K562 (cell line): ENCODE measurements around the gene SHC1. TPM values are rescaled to one million over a fixed set of nuclear protein-coding genes. Genes with fewer than 3 reads are reported as not detected.

Experiments
- BCOR ChIP-seq: fragments of 450-650 bp; IDR thresholded peaks from 2 replicates; pipeline ENCODE4 v1.6.1; 2016
- BRD9 ChIP-seq: fragments of 450-650 bp; IDR thresholded peaks from 2 replicates; pipeline ENCODE4 v1.6.1; 2018; ENCODE audit warnings: low read depth; ENCODE audit not compliant: partially characterized antibody
- CBFA2T2 ChIP-seq: fragments of 450-650 bp; conservative IDR thresholded peaks from 2 replicates; pipeline ENCODE4 v1.6.1; 2017; ENCODE audit warnings: mild to moderate bottlenecking
- GATAD2A ChIP-seq: fragments of 450-650 bp; IDR thresholded peaks from 2 replicates; pipeline ENCODE4 v1.6.1; 2017
- GTF2F1 ChIP-seq: IDR thresholded peaks from 2 replicates; pipeline ENCODE4 v1.6.1; 2011; ENCODE audit warnings: low read depth, low read length, improper control_type of control experiment
- JUNB ChIP-seq: fragments of 450-650 bp; formaldehyde crosslinking; conservative IDR thresholded peaks from 2 replicates; pipeline ENCODE4 v1.4.0; 2020; ENCODE audit warnings: mild to moderate bottlenecking
- KAT7 ChIP-seq: sonication (generic); formaldehyde crosslinking; IDR thresholded peaks from 2 replicates; pipeline ENCODE4 v1.8.0; 2022; ENCODE audit warnings: missing genetic modification reagents, mild to moderate bottlenecking, borderline replicate concordance
- MIER1 ChIP-seq: fragments of 450-650 bp; IDR thresholded peaks from 2 replicates; pipeline ENCODE4 v1.6.1; 2016; ENCODE audit warnings: antibody characterized with exemption, mild to moderate bottlenecking, low read depth
- RAD51 ChIP-seq: fragments of 450-650 bp; IDR thresholded peaks from 2 replicates; pipeline ENCODE4 v1.7.1; 2016; ENCODE audit warnings: low read depth, mild to moderate bottlenecking, borderline replicate concordance
- RB1 ChIP-seq: fragments of 450-650 bp; IDR thresholded peaks from 2 replicates; pipeline ENCODE4 v1.6.1; 2017; ENCODE audit warnings: low read depth, mild to moderate bottlenecking
- RFX5 ChIP-seq: IDR thresholded peaks from 2 replicates; pipeline ENCODE4 v1.6.1; 2011; ENCODE audit warnings: low read depth, mild to moderate bottlenecking, improper control_type of control experiment, low read length
- RHOXF2B ChIP-seq: fragments of 250-450 bp; sonication (Bioruptor Pico); conservative IDR thresholded peaks from 2 replicates; pipeline ENCODE4 v1.5.1; 2021
- SMARCB1 ChIP-seq: IDR thresholded peaks from 2 replicates; pipeline ENCODE4 v1.6.1; 2011; ENCODE audit warnings: improper control_type of control experiment, low read depth; ENCODE audit not compliant: insufficient read length
- SPI1 ChIP-seq: IDR thresholded peaks from 2 replicates; pipeline ENCODE4 v1.6.1; 2011; ENCODE audit warnings: low read depth, low read length, control low read depth, borderline replicate concordance
- TCF7L2 ChIP-seq: fragments of 150-350 bp; IDR thresholded peaks from 2 replicates; pipeline ENCODE4 v1.6.1; 2016; ENCODE audit warnings: low read depth, mild to moderate bottlenecking, low read length, moderate library complexity
- U2AF2 ChIP-seq: fragments of 200-400 bp; formaldehyde crosslinking; optimal IDR thresholded peaks from 2 replicates; pipeline ENCODE3; 2017; ENCODE audit warnings: low read depth, mild to moderate bottlenecking, low read length
- YBX1 ChIP-seq: fragments of 450-650 bp; IDR thresholded peaks from 2 replicates; pipeline ENCODE4 v1.7.1; 2016; ENCODE audit warnings: mild to moderate bottlenecking
- ZNF586 ChIP-seq: fragments of 450-650 bp; formaldehyde crosslinking; conservative IDR thresholded peaks from 2 replicates; pipeline ENCODE4 v1.4.0; 2020; ENCODE audit warnings: mild to moderate bottlenecking, moderate library complexity
- ZSCAN29 ChIP-seq: fragments of 450-650 bp; IDR thresholded peaks from 2 replicates; pipeline ENCODE4 v1.6.1; 2017
- polyA plus RNA-seq, 8 experiments: library from polyadenylated mRNA; depleted of rRNA in 4 of 8; stranded (reverse) in 5 of 8; unstranded in 3 of 8; fragments of >200 nt; fragmentation: Nextera tagmentation in 2 of 8; fragmentation: Illumina TruSeq in 1 of 8; extraction: Ambion mirVana in 2 of 8; extraction: Trizol in 1 of 8; gene quantifications; 2 replicates each; pipeline versions ENCODE4 v1.2.1 to v1.2.3, GENCODE V29; 2011 to 2014; ENCODE audit warnings: inconsistent platforms in 1 of 8, missing spikeins in 1 of 8
- total RNA-seq, 7 experiments: library from RNA; depleted of rRNA in 6 of 7; stranded (reverse); fragments of >200 nt in 6 of 7; fragmentation: Illumina TruSeq in 2 of 7; extraction: Trizol in 2 of 7; gene quantifications; 2 replicates each; pipeline versions ENCODE4 v1.2.1 to v1.2.3, GENCODE V29; 2011 to 2021; ENCODE audit warnings: low replicate concordance in 1 of 7
- TF ChIP-seq, protein P1 (sequence below), 2 experiments: fragments of 250-450 bp in 1 of 2; fragments of 450-650 bp in 1 of 2; sonication (Bioruptor Pico) in 1 of 2; IDR thresholded peaks; 2 replicates each; pipeline versions ENCODE4 v1.6.1 to v1.8.0; 2016 to 2021; ENCODE audit warnings: mild to moderate bottlenecking in 2 of 2, moderate library complexity in 2 of 2, missing compliant biosample characterization in 1 of 2, missing genetic modification characterization in 1 of 2
- TF ChIP-seq, protein P2 (sequence below): fragments of 250-450 bp; sonication (Bioruptor Pico); IDR thresholded peaks from 2 replicates; pipeline ENCODE4 v1.5.1; 2021; ENCODE audit warnings: mild to moderate bottlenecking
- TF ChIP-seq, protein P3 (sequence below), 2 experiments: fragments of 450-650 bp in 1 of 2; IDR thresholded peaks; 2 replicates each; pipeline ENCODE4 v1.6.1; 2011 to 2017; ENCODE audit warnings: low read depth in 2 of 2, antibody characterized with exemption in 1 of 2, borderline replicate concordance in 1 of 2, low read length in 1 of 2, mild to moderate bottlenecking in 1 of 2, mixed read lengths in 1 of 2; ENCODE audit not compliant: control insufficient read depth in 1 of 2
- TF ChIP-seq, protein P4 (sequence below): sonication (generic); formaldehyde crosslinking; IDR thresholded peaks from 2 replicates; pipeline ENCODE4 v1.8.1; 2022; ENCODE audit warnings: missing genetic modification reagents

The SHC1 gene
- total and polyA plus RNA-seq, 9 of the 15 experiments (the other 6 are each of a cell fraction or from before 2014, with no cell fraction given), result 4.1 to 113 (median 51.9) TPM

DNA sequence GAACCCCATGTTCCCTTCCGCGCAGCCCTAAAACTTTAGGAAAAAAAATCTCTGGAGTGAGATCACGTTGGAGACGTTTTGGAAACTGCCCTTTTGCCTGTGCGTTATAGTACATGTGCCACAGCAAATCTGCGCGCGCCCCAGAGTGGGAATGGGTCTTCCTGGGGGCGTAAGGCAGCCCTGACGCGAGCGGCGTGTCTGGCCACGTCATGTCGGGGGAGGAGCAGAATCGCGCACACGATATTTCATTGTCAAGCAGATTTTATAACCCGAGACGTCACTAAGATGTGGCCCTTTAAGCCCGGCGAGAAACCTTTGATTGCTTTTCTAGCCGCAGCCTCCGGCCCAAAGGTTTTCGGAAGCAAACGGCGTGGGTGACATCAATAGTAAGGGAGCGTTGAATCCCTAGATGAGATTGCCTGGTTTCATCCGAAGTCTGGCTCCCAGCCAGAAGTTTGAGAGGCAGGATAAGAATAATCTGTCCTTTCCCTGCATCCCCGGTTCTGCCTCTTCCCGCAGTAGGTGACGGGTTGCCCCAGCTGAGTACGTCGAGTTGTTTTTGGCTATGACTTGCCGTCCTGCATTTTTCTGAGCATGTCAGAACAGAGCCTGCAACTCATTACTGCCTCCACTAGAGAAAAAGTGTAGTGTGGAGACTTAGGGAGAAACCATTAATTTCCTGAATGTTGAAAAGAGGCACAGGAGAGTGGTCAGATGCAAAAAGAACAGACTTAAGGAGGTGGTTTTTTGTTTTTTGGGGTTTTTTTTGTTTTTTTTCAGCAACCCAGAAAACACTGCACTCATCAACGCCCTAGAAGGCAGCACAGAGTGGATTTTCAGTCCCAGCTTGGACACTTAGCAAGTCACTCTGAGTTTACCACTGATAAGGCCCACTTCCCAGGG, 33.2 kb downstream of the SHC1 start (continued):
- 0 out of 2 replicates have a peak, but pooled peaks have one; percentile 16 for TF ChIP-seq RAD51
- TF ChIP-seq MIER1, result no peak
- TF ChIP-seq TCF7L2, result peak; percentile 92
- peak; percentile 35 for TF ChIP-seq CBFA2T2
- TF ChIP-seq, protein P1, sequence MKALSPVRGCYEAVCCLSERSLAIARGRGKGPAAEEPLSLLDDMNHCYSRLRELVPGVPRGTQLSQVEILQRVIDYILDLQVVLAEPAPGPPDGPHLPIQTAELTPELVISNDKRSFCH (CRISPR knock-in tag; IDR thresholded peaks at IDR 0.05), result no peak
- TF ChIP-seq, protein P1 (tag; IDR thresholded peaks at IDR 0.05), result no peak
- TF ChIP-seq, protein P2, sequence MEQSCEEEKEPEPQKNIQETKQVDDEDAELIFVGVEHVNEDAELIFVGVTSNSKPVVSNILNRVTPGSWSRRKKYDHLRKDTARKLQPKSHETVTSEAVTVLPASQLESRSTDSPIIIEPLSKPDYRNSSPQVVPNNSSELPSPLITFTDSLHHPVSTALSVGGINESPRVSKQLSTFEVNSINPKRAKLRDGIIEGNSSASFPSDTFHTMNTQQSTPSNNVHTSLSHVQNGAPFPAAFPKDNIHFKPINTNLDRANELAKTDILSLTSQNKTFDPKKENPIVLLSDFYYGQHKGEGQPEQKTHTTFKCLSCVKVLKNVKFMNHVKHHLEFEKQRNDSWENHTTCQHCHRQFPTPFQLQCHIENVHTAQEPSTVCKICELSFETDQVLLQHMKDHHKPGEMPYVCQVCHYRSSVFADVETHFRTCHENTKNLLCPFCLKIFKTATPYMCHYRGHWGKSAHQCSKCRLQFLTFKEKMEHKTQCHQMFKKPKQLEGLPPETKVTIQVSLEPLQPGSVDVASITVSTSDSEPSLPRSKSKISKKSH, result no peak
- no peak for TF ChIP-seq GATAD2A
- TF ChIP-seq BRD9, result no peak
- TF ChIP-seq ZNF586 (CRISPR knock-in tag), result no peak
- TF ChIP-seq BCOR, result peak; percentile 32; the same call in 1 of the 2 replicates
- peak; percentile 43 for TF ChIP-seq RB1
- no peak for TF ChIP-seq U2AF2
- TF ChIP-seq, protein P3, sequence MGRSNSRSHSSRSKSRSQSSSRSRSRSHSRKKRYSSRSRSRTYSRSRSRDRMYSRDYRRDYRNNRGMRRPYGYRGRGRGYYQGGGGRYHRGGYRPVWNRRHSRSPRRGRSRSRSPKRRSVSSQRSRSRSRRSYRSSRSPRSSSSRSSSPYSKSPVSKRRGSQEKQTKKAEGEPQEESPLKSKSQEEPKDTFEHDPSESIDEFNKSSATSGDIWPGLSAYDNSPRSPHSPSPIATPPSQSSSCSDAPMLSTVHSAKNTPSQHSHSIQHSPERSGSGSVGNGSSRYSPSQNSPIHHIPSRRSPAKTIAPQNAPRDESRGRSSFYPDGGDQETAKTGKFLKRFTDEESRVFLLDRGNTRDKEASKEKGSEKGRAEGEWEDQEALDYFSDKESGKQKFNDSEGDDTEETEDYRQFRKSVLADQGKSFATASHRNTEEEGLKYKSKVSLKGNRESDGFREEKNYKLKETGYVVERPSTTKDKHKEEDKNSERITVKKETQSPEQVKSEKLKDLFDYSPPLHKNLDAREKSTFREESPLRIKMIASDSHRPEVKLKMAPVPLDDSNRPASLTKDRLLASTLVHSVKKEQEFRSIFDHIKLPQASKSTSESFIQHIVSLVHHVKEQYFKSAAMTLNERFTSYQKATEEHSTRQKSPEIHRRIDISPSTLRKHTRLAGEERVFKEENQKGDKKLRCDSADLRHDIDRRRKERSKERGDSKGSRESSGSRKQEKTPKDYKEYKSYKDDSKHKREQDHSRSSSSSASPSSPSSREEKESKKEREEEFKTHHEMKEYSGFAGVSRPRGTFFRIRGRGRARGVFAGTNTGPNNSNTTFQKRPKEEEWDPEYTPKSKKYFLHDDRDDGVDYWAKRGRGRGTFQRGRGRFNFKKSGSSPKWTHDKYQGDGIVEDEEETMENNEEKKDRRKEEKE (IDR thresholded peaks at IDR 0.05; ENCODE audit: borderline replicate concordance in 1 of 2, control insufficient read depth in 1 of 2, low read depth in 2 of 2, low read length in 1 of 2), result peak in 1 of 2 experiments; percentile 97; a peak in 2 of 4 replicates
- no peak for TF ChIP-seq YBX1
- no peak for TF ChIP-seq RFX5
- no peak for TF ChIP-seq KAT7
- TF ChIP-seq GTF2F1, result no peak
- TF ChIP-seq RHOXF2B (CRISPR knock-in tag), result no peak
- TF ChIP-seq ZSCAN29, result no peak
- TF ChIP-seq, protein P4, sequence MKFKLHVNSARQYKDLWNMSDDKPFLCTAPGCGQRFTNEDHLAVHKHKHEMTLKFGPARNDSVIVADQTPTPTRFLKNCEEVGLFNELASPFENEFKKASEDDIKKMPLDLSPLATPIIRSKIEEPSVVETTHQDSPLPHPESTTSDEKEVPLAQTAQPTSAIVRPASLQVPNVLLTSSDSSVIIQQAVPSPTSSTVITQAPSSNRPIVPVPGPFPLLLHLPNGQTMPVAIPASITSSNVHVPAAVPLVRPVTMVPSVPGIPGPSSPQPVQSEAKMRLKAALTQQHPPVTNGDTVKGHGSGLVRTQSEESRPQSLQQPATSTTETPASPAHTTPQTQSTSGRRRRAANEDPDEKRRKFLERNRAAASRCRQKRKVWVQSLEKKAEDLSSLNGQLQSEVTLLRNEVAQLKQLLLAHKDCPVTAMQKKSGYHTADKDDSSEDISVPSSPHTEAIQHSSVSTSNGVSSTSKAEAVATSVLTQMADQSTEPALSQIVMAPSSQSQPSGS (CRISPR knock-in tag), result no peak
- no peak for TF ChIP-seq JUNB (CRISPR knock-in tag)
- no peak for TF ChIP-seq SMARCB1
- no peak for TF ChIP-seq SPI1
